Activated T-cell treated with anti-CD3 and anti-CD28 coated beads, Interleukin-2, amount 50 U/mL, for 4 hours (primary cell): ENCODE data around the gene COL7A1. TPM values are rescaled to one million over a fixed set of nuclear protein-coding genes. Genes with fewer than 3 reads are reported as not detected.
A peak's percentile ranks its signal among the peaks of the same experiment; 100 is the strongest.

ENCODE experiments used
- ATAC-seq, 2 donors: fragments of 200-7000 bp; cut with Tn5 transposase; one replicate each; pipeline ENCODE4 v1.10.0; 2021
- DNase-seq: peaks from one replicate; pipeline ENCODE4 v3.0.0-alpha.2; 2020
- H3K27me3 Mint-ChIP-seq: one replicate; pipeline ENCODE4 v1.8.0; 2021; ENCODE audit warnings: low read depth, mixed read lengths
- H3K36me3 Mint-ChIP-seq: one replicate; pipeline ENCODE4 v1.8.0; 2022; ENCODE audit warnings: mixed read lengths; ENCODE audit not compliant: insufficient read depth
- H3K4me1 Mint-ChIP-seq: one replicate; pipeline ENCODE4 v1.8.0; 2021; ENCODE audit warnings: low read depth, mixed read lengths
- H3K4me3 Mint-ChIP-seq: one replicate; pipeline ENCODE4 v1.8.0; 2021; ENCODE audit warnings: mild to moderate bottlenecking, moderate library complexity, mixed read lengths
- H3K9me3 Mint-ChIP-seq: one replicate; pipeline ENCODE4 v1.8.0; 2021; ENCODE audit warnings: mixed read lengths
- total RNA-seq, 3 donors: library from RNA; stranded (reverse); gene quantifications; one replicate each; pipeline ENCODE4 v1.2.1, GENCODE V29; 2021

Gene COL7A1
- total RNA-seq, 3 donors from 2014 or later = 0.38 to 0.53 (median 0.40) TPM

GRCh38 chr3:48567090-48567489, 28.0 kb downstream of the COL7A1 start:
- Mint-ChIP-seq H3K9me3 (no peaks in the 10 kb centered on the region), H3K36me3 (no peaks in the 10 kb centered on the region), H3K4me3 (no peak overlapping the region), H3K27me3 (no peaks in the 10 kb centered on the region), H3K4me1 (peaks cover 2% of the 10 kb centered on the region)
- no peak for ATAC-seq
- no peak for DNase-seq

DNA sequence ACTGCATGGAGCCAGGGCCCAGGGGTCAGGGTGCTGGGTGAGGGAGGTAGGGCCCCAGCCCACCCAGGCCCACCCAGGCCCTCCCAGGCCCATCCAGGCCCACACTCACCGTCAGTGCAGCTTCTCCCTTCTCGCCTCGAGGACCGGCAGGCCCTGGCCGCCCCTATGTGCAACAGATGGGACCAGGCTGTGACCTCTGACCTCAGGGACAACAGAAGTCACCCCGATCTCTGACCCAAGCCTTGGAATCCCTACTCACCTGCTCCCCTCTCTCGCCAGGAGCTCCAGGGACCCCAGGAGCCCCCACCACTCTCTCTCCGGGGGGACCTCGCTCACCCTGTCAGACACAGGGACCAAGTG, 28.7 kb downstream of the COL7A1 start:
- H3K9me3 Mint-ChIP-seq = no peaks in the 10 kb centered on the region
- H3K36me3 Mint-ChIP-seq = no peaks in the 10 kb centered on the region
- ATAC-seq (no peak), DNase-seq (no peak)
- peaks cover 2% of the 10 kb centered on the region for H3K4me1 Mint-ChIP-seq
- H3K27me3 Mint-ChIP-seq = no peaks in the 10 kb centered on the region
- no peak overlapping the region for H3K4me3 Mint-ChIP-seq

DNA sequence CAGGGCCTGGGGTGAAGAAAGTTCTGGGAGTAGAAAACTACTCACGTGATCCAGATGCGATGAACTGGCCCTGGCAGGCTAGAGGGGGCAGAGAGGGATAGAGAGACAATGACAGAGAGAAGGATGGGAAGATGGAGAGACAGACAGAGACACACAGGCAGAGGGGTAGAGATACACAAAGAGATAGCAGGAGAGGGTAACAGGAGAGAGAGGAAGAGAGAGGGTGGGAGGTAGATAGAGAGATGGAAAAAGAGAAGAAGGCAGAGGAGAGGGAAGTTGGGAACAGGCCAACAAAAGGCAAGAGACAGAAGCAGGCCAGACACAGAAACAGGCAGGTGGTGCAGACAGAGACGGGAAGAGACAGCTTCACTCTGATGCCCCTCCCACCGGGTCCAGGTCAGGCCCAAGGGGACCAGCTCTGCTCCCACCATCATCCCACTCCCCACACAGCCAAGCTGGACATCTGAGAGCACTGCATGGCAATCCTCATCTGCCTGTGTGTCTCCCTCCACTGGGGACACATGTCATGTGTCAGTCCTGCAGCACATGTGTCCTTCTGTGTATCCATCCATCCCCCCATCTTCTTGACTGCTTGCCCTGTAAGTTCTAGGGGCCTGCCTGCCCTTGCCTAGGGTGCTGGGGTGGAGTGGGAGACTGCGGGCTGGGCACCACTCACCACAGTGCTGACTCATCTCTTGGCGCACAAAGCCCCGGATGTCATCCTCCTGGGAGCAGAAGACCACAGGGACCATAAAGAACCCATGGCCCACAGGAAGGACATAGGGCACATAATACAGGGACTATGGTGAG, 29.3 kb downstream of the COL7A1 start:
- peaks cover 2% of the 10 kb centered on the region for H3K4me1 Mint-ChIP-seq
- ATAC-seq (peak in 1 of 2 donors; percentile 31), DNase-seq (no peak)
- no peaks in the 10 kb centered on the region for H3K9me3 Mint-ChIP-seq
- H3K4me3 Mint-ChIP-seq = no peak overlapping the region
- H3K36me3 Mint-ChIP-seq = no peaks in the 10 kb centered on the region
- H3K27me3 Mint-ChIP-seq = no peaks in the 10 kb centered on the region

DNA sequence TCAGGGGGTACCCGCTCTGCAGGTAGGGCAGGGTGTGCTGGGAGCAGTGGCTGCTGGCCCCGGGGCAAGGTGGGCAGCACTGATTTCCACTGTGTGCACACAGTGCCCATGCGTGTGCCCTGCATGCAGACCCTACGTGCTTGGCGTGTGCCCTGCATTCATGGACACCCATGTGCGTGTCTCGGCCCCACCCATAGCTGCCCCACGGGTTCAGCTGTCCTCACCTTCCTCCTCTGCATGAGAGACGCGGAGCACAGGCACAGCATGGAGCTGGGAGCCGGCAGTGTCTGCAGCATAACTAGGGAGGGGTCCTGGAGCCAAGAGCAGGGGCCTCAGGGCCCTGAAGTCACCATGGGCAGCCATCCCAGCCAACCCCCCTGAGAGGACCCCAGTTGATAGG, 29.9 kb downstream of the COL7A1 start:
- no peaks in the 10 kb centered on the region for H3K27me3 Mint-ChIP-seq
- no peak overlapping the region for H3K4me3 Mint-ChIP-seq
- DNase-seq (no peak), ATAC-seq (no peak)
- H3K36me3 Mint-ChIP-seq = no peaks in the 10 kb centered on the region
- peaks cover 2% of the 10 kb centered on the region for H3K4me1 Mint-ChIP-seq
- no peaks in the 10 kb centered on the region for H3K9me3 Mint-ChIP-seq

GRCh38 chr3:48564667-48565066, 30.5 kb downstream of the COL7A1 start:
- no peak for ATAC-seq
- no peak for DNase-seq
- no peak overlapping the region for H3K4me3 Mint-ChIP-seq
- peaks cover 2% of the 10 kb centered on the region for H3K4me1 Mint-ChIP-seq
- H3K9me3 Mint-ChIP-seq = no peaks in the 10 kb centered on the region
- H3K27me3 Mint-ChIP-seq = no peaks in the 10 kb centered on the region
- H3K36me3 Mint-ChIP-seq = no peaks in the 10 kb centered on the region

GRCh38 chr3:48564022-48564421, 31.1 kb downstream of the COL7A1 start:
- ATAC-seq (peak in 1 of 2 donors; percentile 36), DNase-seq (peak; percentile 14)
- H3K4me3 Mint-ChIP-seq = no peak overlapping the region
- H3K4me1 Mint-ChIP-seq = peaks cover 2% of the 10 kb centered on the region
- H3K27me3 Mint-ChIP-seq = no peaks in the 10 kb centered on the region
- H3K9me3 Mint-ChIP-seq = no peaks in the 10 kb centered on the region
- H3K36me3 Mint-ChIP-seq = no peaks in the 10 kb centered on the region

DNA sequence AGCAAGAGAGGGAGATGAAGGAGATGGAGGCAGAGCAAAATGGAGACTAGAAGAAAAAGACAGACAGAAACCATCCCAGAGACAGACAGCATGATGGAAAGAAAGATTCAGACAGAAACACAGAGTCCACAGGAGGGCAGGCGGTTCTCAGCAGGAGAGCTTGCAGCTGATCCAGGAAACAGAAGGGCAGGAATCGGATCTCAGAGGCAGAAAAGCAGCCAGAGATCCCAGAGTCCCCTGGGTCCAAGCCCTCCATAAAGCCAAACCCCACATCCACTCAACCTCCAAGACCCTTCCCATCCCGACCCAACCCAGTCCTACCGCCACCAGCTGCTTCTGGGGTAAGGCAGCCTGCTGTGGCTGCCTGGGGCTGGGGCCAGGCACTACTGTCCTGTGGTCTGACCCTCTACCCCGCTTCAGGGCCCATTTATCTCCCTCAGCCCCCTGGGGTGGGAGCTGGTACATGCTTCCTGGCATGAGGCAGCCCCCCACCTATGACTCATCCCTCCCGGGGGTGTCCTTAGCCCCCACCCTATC, 31.7 kb downstream of the COL7A1 start, which contains the start of gene UCN2:
Gene UCN2 (minus strand): TSS at position 400 of the 537 bp plus-strand sequence. CDS start 657 bp downstream, outside the sequence.
- Mint-ChIP-seq H3K4me1 (peaks cover 5% of the 10 kb centered on the region), H3K36me3 (no peaks in the 10 kb centered on the region), H3K4me3 (no peak within 1 kb of the TSS), H3K9me3 (no peaks in the 10 kb centered on the region), H3K27me3 (no peaks in the 10 kb centered on the region)
- DNase-seq (no peak), ATAC-seq (no peak)

- Mint-ChIP-seq H3K4me3 (no peak overlapping the region), H3K36me3 (no peaks in the 10 kb centered on the region), H3K27me3 (no peaks in the 10 kb centered on the region), H3K4me1 (peaks cover 7% of the 10 kb centered on the region), H3K9me3 (no peaks in the 10 kb centered on the region)
- ATAC-seq (no peak), DNase-seq (no peak)
Measured at GRCh38 chr3:48562367-48563095, 32.6 kb downstream of the COL7A1 start.

- Mint-ChIP-seq H3K27me3 (no peaks in the 10 kb centered on the region), H3K4me1 (peaks cover 11% of the 10 kb centered on the region), H3K9me3 (no peaks in the 10 kb centered on the region), H3K36me3 (no peaks in the 10 kb centered on the region), H3K4me3 (no peak overlapping the region)
- ATAC-seq (no peak), DNase-seq (no peak)
Measured at GRCh38 chr3:48561045-48561736, 33.9 kb downstream of the COL7A1 start.

DNA sequence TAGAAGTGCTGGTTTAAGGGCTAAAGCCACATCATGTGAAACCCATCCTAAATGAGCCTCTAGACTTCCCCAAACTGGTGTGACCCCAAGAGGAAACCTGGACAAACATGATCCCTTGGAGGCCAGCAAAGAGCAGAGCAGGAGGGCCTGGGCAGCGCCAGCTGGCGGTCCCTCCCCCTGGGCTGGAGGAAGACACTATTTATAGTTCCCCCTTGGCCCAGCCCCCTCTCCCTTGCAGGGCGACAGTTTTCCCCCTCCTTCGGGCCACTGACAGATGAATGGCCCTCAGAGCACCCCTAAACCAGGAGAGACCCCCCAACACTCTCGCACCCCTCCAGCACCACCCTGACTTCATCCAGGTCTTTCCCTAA, 34.5 kb downstream of the COL7A1 start:
- no peaks in the 10 kb centered on the region for H3K36me3 Mint-ChIP-seq
- ATAC-seq (no peak), DNase-seq (no peak)
- H3K4me1 Mint-ChIP-seq = peaks cover 14% of the 10 kb centered on the region
- no peak overlapping the region for H3K4me3 Mint-ChIP-seq
- H3K27me3 Mint-ChIP-seq = no peaks in the 10 kb centered on the region
- H3K9me3 Mint-ChIP-seq = no peaks in the 10 kb centered on the region

DNA sequence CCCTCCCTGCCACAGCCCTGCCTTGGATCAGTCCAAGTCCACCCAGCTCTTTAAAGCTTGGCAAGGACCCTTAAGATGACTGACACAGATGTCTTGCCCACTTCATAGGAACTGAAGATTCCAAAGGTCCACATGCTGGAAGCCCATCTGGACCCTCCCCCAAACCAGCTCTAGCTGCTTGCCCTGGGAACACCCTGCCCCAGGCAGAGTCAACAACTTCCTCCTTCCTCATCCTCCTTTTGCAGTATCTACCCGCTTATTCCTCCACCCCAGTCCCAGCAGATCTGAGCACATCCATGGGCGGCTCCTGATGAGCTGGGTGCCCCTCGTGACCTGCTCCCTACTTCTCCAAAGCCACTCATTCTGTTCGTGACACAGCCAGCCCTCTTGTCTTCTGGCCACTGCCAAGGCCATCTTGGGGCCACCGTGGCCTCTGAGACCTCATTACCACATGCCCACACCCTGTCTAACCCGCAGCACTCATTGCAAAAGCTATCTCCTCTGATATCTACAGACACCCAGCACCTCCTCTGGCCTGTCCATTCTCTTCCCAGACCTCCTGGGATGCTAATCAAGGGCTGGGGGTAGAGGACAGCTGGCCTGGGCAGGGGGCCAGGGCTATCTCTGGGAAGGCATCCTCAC, 36.5 kb downstream of the COL7A1 start:
- Mint-ChIP-seq H3K36me3 (no peaks in the 10 kb centered on the region), H3K27me3 (no peaks in the 10 kb centered on the region), H3K9me3 (no peaks in the 10 kb centered on the region), H3K4me3 (no peak overlapping the region), H3K4me1 (peaks cover 17% of the 10 kb centered on the region)
- ATAC-seq = no peak
- DNase-seq = no peak

- ATAC-seq (peak; percentile 92 to 94), DNase-seq (peak; percentile 98)
- H3K9me3 Mint-ChIP-seq = no peaks in the 10 kb centered on the region
- H3K27me3 Mint-ChIP-seq = no peaks in the 10 kb centered on the region
- peaks cover 17% of the 10 kb centered on the region for H3K4me1 Mint-ChIP-seq
- H3K36me3 Mint-ChIP-seq = no peaks in the 10 kb centered on the region
- H3K4me3 Mint-ChIP-seq = peak within 1 kb of the TSS; percentile 80
Measured at GRCh38 chr3:48556796-48557626, 38.1 kb downstream of the COL7A1 start, which contains the start of gene PFKFB4. Gene PFKFB4 (minus strand): TSS chr3:48556803. CDS start chr3:48556777, 26 bp downstream.
